Fibroblast of skin of left biceps (primary cell): ENCODE results near the gene HDAC9.

Experiments used
- DNase-seq, 2 experiments: peaks; one replicate each; pipeline ENCODE4 v3.0.0-alpha.2; 2013; ENCODE audit warnings: low read depth in 2 of 2

Gene HDAC9

DNA sequence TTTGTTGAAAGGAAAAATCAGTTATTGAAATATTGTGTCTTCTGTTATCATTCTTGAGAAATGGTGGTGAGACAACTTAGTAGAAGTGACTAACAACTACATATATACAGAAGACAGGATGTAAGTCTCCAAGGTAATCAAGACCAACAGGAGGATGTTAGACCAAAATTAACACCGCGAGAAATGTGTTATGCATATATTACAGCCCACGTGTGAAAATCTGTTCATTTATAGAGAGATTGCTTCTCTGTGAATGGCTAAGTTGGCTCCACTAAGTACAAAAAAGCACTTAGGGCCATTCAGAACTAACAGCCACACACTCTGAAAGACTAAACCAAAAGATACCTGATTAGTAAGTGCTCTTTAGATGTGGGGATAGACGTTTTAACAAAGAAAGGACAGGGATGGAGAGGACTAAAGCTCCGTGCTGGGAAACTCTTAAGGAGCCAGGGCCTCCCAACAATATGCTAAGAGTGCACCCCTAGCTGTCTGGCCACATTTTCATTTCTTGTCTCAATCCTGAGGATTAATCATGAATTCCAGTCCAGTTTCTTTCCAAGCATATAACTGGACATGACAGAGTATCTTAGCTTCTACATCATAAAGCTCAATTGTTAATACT is 26.5 kb downstream of the HDAC9 start:
- DNase-seq: no peak

DNA sequence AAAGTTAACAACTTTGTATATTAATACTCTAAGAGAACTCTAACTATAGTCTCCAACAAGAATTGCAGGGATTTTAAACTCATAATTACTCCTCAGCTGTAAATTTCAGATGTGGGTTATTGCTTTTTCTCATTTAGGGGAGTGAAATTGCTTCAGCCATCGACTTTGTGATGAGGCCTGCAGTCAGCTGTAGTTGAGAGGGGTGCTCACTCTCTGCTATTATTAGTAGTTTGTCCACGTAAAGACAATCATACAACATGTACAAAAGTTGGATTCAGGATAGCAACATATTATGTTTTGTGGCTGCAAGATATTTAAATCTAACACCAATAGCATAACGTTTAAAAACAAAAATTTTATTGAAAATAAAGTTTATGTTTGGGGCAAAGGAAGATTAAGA is 28.7 kb downstream of the HDAC9 start:
- DNase-seq: no peak

DNA sequence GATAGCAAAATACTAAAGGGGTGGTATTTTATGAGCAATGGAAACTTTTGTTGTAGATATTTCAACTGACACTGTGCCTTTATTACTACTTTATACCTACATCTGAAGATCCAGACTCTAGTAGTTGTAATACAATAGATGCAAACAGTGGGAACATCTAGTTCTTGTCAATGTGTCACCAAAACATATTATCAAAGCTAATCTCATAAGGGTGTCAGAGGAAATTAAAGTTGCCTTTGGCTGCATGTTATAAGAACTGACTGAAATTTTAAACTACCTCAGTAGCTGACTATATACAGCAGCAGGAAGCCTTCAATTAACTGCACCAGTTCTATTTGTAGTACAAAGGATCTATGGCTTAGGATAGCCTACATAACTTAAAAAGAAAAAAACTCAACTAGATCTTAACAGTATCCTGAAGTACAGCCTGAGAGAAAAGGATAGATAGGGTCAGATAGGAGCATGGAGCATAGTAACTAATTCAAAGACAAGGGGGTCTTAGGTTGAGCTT is 30.9 kb downstream of the HDAC9 start:
- DNase-seq: no peak

DNA sequence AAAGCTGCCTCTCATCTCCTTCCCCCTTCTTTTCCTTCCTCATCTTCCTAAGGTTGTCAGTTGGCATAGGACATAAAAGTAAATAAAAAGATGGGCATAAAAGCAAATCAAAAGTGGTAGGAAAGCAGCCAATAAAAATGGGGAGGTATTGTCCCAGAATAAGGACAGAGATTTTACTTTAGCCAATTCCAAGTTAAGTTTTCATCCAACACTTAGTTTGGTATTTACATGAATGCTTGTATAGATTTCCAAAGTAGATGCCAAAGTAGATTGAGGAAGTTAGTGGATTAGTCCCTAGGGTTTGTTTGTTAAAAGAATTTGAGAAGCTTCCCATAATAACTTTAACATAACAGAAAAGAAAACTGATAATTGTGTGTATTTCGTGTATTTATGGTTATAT is 33.7 kb downstream of the HDAC9 start:
- DNase-seq: no peak

DNA sequence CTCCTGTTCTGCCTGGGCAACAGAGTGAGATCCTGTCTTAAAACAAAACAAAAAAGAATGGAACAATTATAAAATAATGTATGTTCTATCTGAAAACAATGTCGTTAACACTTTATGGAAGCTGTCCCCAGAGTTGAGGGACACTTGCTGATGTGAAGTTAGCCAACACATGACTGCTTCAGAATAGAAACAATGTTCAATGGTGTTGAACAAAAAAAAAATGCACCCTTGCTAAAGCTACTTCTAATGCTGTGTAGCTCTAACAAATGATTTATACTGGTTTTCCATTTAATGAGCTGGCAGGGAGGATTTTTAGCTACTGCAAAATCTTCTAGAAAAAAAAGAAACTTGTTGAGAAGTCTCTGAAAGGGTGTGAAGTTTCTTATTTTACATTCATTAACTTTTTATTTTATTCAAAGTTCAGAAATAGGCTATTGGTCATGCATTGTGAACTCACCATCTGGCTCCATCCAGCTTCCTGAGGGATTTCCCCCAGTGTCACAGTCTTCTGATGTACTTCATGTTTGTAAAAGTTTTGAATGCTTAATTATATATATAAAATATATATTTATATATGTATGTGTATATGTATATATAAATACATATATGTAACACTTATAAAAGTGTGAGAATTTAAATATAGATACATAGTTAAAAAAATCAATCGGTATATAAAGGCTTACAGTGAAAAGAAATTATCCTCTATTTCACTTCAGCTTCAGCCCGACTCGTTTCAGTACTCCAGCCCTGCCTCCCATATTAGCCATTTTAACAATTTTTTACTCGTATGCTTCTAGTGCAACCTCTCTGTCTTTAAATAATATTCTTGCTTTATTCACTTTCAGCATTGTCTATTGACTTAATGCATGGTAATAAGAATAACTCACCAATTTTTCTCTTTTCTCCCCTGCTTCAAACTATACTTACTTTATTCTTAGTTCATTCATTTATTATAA is 35.0 kb downstream of the HDAC9 start:
- no peak for DNase-seq

- DNase-seq: no peak
Observed at GRCh38 chr7:18531539-18531938, 36.0 kb downstream of the HDAC9 start.

DNA sequence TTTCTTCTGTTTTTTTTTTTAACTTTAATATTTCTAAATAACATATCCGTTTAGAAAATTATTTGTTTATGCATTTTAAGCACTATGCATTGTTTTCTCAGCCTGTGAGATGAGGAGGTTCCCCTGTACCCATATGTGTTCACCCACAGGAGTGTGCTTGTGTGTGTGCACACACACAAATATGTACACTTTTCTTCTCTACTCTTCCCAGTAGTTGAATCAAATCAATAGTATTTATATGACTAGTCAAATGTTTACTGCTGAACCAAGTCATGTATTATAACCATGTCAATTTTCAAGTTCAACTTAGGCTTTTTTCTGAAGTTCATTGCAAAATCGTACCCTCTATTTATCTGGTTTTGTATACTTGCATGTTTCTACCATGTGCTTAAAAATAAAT is 37.3 kb downstream of the HDAC9 start:
- DNase-seq: no peak

GRCh38 chr7:18534481-18534880 is 38.9 kb downstream of the HDAC9 start:
- DNase-seq: no peak

DNA sequence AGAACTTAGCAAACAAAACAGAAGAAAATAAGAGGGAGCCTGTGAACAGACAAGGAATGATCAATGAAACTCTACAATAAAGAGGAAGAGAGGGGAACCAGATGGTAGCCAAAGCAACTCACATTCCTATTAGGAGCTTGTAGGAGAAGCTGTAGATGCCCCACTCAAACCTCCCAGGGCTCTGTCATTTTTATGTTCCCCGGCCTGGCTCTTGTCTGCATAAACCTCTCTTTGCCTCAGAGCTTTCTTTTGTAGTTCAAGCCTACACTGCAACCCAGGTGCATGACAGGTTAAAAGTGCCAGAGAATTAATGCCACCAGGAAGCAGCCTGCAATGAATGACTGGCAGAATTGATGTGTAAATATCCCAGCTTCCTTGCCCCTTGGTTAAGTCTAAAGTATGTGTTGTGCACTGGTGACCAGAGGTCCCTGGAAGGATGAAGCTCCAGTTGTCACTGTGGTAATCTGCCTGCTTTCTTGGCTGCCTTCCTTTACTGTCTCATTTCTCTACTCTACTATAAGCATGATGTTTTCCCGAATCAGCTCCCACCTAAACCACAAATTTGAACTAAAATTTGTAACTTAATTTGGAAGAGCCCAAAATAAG is 40.4 kb downstream of the HDAC9 start:
- no peak for DNase-seq

DNA sequence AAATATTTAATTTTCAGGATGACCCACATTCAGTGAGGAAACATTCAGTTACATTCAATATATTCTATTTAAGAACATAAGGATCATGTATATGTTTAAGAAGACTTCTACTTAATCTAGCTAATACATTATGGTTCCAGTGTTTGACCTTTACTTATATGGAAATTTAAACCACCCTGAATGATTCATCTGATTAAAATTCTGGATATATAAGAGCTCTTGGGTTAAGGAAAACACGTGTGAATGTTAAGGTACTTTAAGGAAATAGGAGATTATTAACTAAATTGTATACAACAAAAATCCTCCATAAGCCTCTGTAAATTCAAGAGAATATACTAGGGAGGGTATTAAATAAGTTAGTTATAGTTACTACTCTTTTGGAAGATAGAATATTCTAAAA is 40.9 kb downstream of the HDAC9 start:
- no peak for DNase-seq

DNA sequence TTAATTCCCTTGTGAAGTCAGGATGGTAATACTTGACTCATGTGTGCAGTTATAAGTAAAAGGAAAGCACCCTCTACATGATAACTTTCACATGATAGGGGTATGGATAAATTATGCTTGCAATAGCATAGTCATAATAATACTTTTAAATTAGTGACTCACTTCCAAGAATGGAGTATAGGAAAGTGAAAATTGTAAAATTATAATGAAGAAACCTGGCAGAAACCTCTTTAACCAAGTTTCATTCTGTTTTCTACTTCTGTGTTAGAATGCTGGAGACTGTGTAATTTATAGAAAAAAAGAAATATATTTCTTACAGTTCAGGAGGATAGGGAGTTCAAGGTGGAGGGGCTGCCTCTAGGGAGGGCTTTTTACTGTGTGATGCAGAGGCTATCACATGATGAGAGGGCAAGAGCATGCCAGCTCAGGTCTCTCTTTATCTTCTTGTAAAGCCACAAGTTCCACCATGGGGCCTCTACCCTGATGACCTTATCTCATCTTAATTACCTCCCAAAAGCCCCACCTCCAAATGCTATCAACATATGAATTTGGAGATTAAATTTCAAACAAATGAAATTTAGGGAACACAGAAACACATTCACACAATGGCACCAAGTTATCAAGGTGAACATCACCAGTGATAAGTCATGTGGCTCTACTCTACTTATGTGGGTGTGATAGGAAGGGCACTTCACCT is 43.2 kb downstream of the HDAC9 start:
- no peak for DNase-seq

DNA sequence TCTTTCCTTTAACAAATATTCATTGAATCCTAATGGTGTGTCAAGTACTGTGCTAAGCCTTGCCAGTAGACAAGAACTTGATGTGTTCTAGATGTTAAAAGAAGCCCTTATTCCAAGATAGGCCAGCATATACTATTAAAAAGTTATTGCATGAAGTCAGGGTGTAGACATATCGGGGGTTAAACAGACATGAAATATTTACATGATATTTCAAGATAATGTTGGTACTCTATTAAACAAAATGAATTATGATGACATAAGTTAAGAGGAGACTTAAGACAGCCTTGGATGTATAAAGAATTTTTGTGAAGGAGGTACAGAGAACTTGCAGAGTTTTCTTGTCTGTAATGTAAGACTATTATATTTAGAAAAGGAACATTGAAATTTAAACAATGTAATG is 44.8 kb downstream of the HDAC9 start:
- DNase-seq: no peak

GRCh38 chr7:18541181-18541870 is 45.8 kb downstream of the HDAC9 start:
- DNase-seq: peak; percentile 79 to 87

- DNase-seq: no peak
Observed at GRCh38 chr7:18541871-18542212, 46.3 kb downstream of the HDAC9 start.

GRCh38 chr7:18546576-18546975 is 51.0 kb downstream of the HDAC9 start:
- no peak for DNase-seq

GRCh38 chr7:18547509-18548187 is 52.1 kb downstream of the HDAC9 start:
- no peak for DNase-seq

DNA sequence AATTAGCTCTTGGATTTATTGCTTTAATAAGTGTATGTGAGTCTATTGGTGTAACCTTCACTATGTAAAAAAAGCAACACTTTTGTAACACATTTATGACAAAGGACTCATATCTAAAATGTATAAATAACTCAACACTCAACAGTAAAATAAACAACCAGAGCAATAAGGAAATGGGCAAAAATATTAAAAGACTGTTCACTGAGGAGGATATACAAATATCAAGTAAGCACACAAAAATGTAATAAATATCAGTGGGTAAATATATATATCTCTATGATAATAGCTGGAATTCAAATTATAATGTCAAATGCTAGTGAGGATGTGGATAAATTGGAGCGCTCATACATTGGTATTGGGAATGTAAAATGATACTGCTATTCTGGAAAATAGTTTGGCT is 53.0 kb downstream of the HDAC9 start:
- DNase-seq: no peak

GRCh38 chr7:18550574-18550973 is 55.0 kb downstream of the HDAC9 start:
- no peak for DNase-seq

DNA sequence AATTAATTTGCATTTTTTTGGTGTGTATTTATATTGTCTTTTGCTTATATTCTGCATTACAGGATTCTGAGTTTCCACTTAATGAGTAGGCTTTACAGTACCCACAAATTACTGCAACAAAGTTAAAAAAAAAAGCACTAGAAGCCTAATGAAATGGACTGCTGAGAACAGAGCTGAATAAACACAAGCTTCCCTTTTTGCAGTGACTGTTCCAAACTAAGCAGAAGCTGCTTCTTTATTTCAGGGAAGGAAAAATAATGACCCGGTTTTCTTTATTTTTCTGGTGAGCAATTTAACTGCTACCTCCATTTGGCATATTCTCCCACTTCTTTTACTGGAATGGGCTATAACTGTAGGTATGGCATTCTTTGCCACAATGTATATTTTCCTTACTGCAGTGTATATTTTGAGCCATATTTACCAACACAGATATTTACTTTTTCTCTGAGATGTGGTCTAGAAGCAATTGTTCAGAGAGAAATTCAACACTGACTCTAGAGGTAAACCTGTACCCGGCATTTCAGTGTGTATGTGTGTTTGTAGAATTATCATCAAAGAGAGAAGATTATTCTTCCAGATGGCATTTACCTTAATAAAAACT is 56.9 kb downstream of the HDAC9 start:
- DNase-seq: no peak

- DNase-seq: no peak
Observed at GRCh38 chr7:18552943-18553604, 57.5 kb downstream of the HDAC9 start.
